HEK293T (cell line): ENCODE data around the gene IBSP.

Experiments
- CTCF ChIA-PET: fragments of 350-600 bp; formaldehyde crosslinking; extraction: SDS; loops from one replicate; lab custom pipeline; 2021; ENCODE audit warnings: antibody characterized with exemption, inconsistent platforms; lab: Yijun Ruan, JAX
- POLR2A ChIA-PET: fragments of 350-600 bp; formaldehyde crosslinking; extraction: SDS; loops from one replicate; lab custom pipeline; 2020; ENCODE audit warnings: antibody characterized with exemption, inconsistent platforms; lab: Yijun Ruan, JAX
- DNase-seq: peaks from one replicate; pipeline ENCODE4 v3.0.0; 2012; ENCODE audit warnings: mixed read lengths; ENCODE audit errors: extremely low spot score
- ARNT ChIP-seq: fragments of 450-650 bp; IDR thresholded peaks from 2 replicates; pipeline ENCODE4 v1.6.1; 2017; ENCODE audit warnings: mild to moderate bottlenecking
- BHLHE40 ChIP-seq: fragments of 450-650 bp; IDR thresholded peaks from 2 replicates; pipeline ENCODE4 v1.6.1; 2016; ENCODE audit warnings: mild to moderate bottlenecking, moderate library complexity, borderline replicate concordance
- CTBP1 ChIP-seq: fragments of 450-650 bp; IDR thresholded peaks from 2 replicates; pipeline ENCODE4 v1.6.1; 2016; ENCODE audit warnings: borderline replicate concordance
- ELF4 ChIP-seq: fragments of 450-650 bp; IDR thresholded peaks from 2 replicates; pipeline ENCODE4 v1.6.1; 2017; ENCODE audit warnings: antibody characterized with exemption
- FOXA1 ChIP-seq: fragments of 450-650 bp; IDR thresholded peaks from 2 replicates; pipeline ENCODE4 v1.6.1; 2016; ENCODE audit warnings: mild to moderate bottlenecking
- FOXK2 ChIP-seq: fragments of 450-650 bp; IDR thresholded peaks from 2 replicates; pipeline ENCODE4 v1.6.1; 2016; ENCODE audit warnings: mild to moderate bottlenecking
- FOXM1 ChIP-seq: fragments of 450-650 bp; IDR thresholded peaks from 2 replicates; pipeline ENCODE4 v1.6.1; 2017; ENCODE audit warnings: mild to moderate bottlenecking, borderline replicate concordance
- HDGF ChIP-seq: fragments of 450-650 bp; IDR thresholded peaks from 2 replicates; pipeline ENCODE4 v1.6.1; 2017; ENCODE audit warnings: antibody characterized with exemption, borderline replicate concordance
- L3MBTL2 ChIP-seq: fragments of 450-650 bp; conservative IDR thresholded peaks from 2 replicates; pipeline ENCODE4 v1.6.1; 2016; ENCODE audit warnings: mild to moderate bottlenecking
- LEF1 ChIP-seq: fragments of 450-650 bp; IDR thresholded peaks from 2 replicates; pipeline ENCODE4 v1.6.1; 2017; ENCODE audit warnings: mild to moderate bottlenecking, borderline replicate concordance
- NFRKB ChIP-seq: fragments of 450-650 bp; IDR thresholded peaks from 2 replicates; pipeline ENCODE4 v1.6.1; 2016; ENCODE audit warnings: mild to moderate bottlenecking, moderate library complexity
- PKNOX1 ChIP-seq: fragments of 450-650 bp; IDR thresholded peaks from 2 replicates; pipeline ENCODE4 v1.6.1; 2016
- SP1 ChIP-seq: fragments of 450-650 bp; IDR thresholded peaks from 2 replicates; pipeline ENCODE4 v1.6.1; 2017
- SUZ12 ChIP-seq: fragments of 450-650 bp; IDR thresholded peaks from 2 replicates; pipeline ENCODE4 v1.6.1; 2016; ENCODE audit warnings: mild to moderate bottlenecking
- TARDBP ChIP-seq: fragments of 450-650 bp; IDR thresholded peaks from 2 replicates; pipeline ENCODE4 v1.6.1; 2016
- ZNF384 ChIP-seq: fragments of 450-650 bp; IDR thresholded peaks from 2 replicates; pipeline ENCODE4 v1.6.1; 2016

IBSP gene

GRCh38 chr4:87849612-87850011 is 50.3 kb downstream of the IBSP start:
- ChIA-PET CTCF (interaction anchor here (0.6 to 3.1 kb wide), 11 partner anchors 8 to 383 kb away, joined by 3 to 20 read pairs (median 3); no protein-coding TSS in a partner anchor), POLR2A (interaction anchor here (0.6 kb wide), 1 partner anchor 137 kb away, joined by 3 read pairs; no protein-coding TSS in a partner anchor)
- no peak for DNase-seq
- TF ChIP-seq FOXK2 (no peak), TARDBP (no peak), ELF4 (no peak), SUZ12 (no peak), L3MBTL2 (no peak), ZNF384 (no peak), FOXA1 (no peak), CTBP1 (no peak), NFRKB (no peak), ARNT (no peak), SP1 (no peak), FOXM1 (no peak), LEF1 (no peak), HDGF (no peak), BHLHE40 (no peak), PKNOX1 (no peak)

- POLR2A ChIA-PET: no interaction called here
- TF ChIP-seq TARDBP (no peak), SP1 (no peak), BHLHE40 (no peak), ARNT (no peak), SUZ12 (no peak), ELF4 (no peak), FOXK2 (no peak), LEF1 (no peak), CTBP1 (no peak), HDGF (no peak), NFRKB (no peak), FOXM1 (no peak), PKNOX1 (no peak), FOXA1 (no peak), ZNF384 (no peak), L3MBTL2 (no peak)
- CTCF ChIA-PET: interaction anchor here (0.6 to 3.1 kb wide), 4 partner anchors 13 to 993 kb away, joined by 4 to 20 read pairs (median 13); no protein-coding TSS in a partner anchor
- DNase-seq: no peak
Measured at GRCh38 chr4:87851332-87851731, 52.0 kb downstream of the IBSP start.

- CTCF ChIA-PET: interaction anchor here (1.5 to 2.1 kb wide), 3 partner anchors 104 to 360 kb away, joined by 3 to 9 read pairs (median 7); no protein-coding TSS in a partner anchor
- no peak for TF ChIP-seq SP1
- POLR2A ChIA-PET: no interaction called here
- no peak for DNase-seq
Measured at GRCh38 chr4:87851953-87852352, 52.6 kb downstream of the IBSP start.

- TF ChIP-seq HDGF (no peak), ELF4 (no peak), FOXM1 (no peak), LEF1 (no peak), BHLHE40 (no peak), CTBP1 (no peak), SP1 (no peak), ARNT (no peak), PKNOX1 (no peak), FOXK2 (no peak), FOXA1 (no peak), SUZ12 (no peak), TARDBP (no peak), L3MBTL2 (no peak), NFRKB (no peak)
- ChIA-PET CTCF (interaction anchor here (0.7 to 2.1 kb wide), 11 partner anchors 12 to 600 kb away, joined by 3 to 9 read pairs (median 3); partner anchors contain the start of gene SPP1), POLR2A (no interaction called here)
- peak; percentile 19 for DNase-seq
Measured at GRCh38 chr4:87853108-87853507, 53.8 kb downstream of the IBSP start.

- CTCF ChIA-PET: interaction anchor here (0.7 kb wide), 2 partner anchors 109 to 116 kb away, joined by 3 read pairs; no protein-coding TSS in a partner anchor
- DNase-seq: no peak
- POLR2A ChIA-PET: no interaction called here
- TF ChIP-seq HDGF (no peak), TARDBP (no peak), L3MBTL2 (no peak), CTBP1 (no peak), ZNF384 (no peak), FOXM1 (no peak), LEF1 (no peak), BHLHE40 (no peak), SUZ12 (no peak), FOXA1 (no peak)
Measured at GRCh38 chr4:87853891-87854290, 54.5 kb downstream of the IBSP start.

GRCh38 chr4:87855559-87855958 is 56.2 kb downstream of the IBSP start:
- ChIA-PET CTCF (no interaction called here), POLR2A (no interaction called here)
- no peak for DNase-seq
- TF ChIP-seq CTBP1: no peak
- no peak for TF ChIP-seq FOXM1
- TF ChIP-seq SP1: no peak
- no peak for TF ChIP-seq HDGF
- no peak for TF ChIP-seq ELF4
- no peak for TF ChIP-seq FOXA1
- no peak for TF ChIP-seq TARDBP
- no peak for TF ChIP-seq PKNOX1
- no peak for TF ChIP-seq L3MBTL2
- TF ChIP-seq NFRKB: no peak
- TF ChIP-seq SUZ12: no peak
- no peak for TF ChIP-seq ARNT
- TF ChIP-seq LEF1: no peak
- no peak for TF ChIP-seq FOXK2
